HG02943 (cell line): ENCODE results near the gene NOL4L.

ENCODE experiments used
- ATAC-seq: cut with Tn5 transposase; IDR thresholded peaks from one replicate; pipeline ENCODE4 v1.9.1; 2021; ENCODE audit warnings: mild to moderate bottlenecking, low read depth, moderate library complexity; ENCODE audit not compliant: unreplicated experiment

The NOL4L gene

DNA sequence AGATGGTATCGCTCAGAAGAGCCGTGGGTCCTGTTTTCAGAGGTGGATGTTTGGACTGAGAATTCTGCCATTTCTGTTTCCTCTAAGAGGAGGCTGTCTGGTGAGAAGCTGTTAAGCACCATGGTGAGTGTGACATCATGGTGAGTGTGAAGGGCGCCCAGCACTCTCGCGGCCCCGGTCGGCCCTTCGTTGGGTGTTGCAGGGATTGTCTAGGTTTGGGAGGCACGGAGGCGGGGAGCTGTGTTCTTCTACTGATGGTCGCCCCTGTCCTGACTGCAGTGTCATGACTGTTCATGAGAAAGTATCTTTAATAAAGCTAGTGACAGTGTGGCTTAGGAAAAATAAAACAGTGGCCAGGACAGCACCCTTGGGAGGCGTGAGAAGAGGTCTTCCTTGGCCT, 70.4 kb downstream of the NOL4L start:
- ATAC-seq = no peak

DNA sequence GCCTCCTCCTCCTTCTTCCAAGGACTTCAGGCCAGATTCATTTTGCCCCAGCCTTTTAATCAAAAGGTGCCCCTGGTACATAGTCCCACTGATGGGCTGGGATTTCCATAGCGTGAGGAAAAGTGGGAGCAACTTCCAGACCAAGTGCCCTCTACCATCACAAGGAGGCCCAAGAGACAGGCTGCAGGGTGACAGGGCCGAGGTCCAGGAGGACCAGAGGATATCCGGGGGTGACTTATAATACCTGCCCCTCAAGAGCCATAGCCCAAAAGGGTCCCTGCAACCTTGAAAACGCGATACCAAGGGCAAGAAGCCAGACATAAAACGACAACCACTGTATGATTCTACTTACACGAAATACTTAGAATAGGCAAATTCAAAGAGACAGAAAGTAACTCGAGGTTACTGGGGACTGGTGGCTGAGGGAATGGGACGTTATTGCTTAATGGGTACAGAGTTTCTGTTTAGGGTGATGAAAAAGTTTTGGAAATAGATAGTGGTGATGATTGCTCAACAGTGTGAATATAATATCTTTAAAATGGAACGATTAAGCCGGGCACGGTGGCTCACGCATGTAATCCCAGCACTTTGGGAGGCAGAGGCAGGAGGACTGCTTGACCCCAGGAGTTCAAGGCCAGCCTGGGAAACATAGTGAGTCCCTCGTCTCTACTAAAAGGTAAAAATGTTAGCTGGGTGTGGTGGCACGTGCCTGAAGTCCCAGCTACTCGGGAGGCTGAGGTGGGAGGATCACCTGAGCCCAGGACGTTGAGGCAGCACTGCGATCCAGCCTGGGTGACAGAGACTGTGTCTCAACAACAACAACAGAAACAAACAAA, 71.9 kb downstream of the NOL4L start:
- ATAC-seq = no peak

DNA sequence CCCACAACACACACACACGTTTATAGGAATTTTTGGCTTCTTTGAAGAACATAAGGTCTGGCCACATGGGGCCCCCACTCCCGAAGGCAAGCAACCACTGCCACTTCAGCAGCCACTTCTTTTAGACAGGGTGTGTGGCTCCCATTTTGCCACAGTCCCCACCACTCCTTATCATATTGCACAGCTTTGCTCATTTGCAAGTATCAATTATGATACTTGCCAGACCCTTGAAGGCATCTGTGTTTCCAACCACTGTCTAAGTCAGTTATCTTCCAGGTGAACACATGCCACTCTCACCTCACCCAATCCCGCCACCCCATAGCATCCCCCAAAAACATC, 73.1 kb downstream of the NOL4L start:
- ATAC-seq = no peak

DNA sequence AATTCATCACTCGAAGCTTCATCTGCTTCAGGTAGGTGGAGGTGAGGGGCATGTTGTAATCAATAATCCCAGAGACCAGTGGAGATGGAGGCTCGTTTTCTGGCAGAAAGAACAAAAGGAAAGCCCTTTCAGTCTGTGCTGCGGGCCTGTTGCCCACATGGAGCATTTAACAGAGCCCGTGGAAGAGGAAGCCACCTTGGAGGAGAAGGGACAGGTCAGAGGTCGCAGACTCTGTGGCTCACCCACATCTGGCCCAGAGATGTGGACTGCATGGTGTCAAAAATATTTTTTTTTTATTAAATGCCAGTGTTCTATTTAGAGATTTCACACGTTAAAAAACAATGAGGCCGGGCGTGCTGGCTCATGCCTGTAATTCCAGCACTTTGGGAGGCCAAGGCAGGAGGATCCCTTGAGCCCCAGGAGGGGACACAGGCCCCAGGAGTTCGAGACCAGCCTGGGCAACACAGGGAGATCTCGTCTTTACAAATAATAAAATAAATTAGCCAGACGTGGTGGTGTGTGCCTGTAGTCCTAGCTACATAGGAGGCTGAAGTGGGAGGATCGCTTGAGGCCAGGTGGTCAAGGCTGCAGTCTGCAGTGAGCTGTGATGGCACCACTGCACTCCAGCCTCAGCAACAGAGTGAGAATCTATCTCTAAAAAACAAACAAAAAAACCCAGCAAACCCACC, 73.6 kb downstream of the NOL4L start:
- ATAC-seq = no peak

DNA sequence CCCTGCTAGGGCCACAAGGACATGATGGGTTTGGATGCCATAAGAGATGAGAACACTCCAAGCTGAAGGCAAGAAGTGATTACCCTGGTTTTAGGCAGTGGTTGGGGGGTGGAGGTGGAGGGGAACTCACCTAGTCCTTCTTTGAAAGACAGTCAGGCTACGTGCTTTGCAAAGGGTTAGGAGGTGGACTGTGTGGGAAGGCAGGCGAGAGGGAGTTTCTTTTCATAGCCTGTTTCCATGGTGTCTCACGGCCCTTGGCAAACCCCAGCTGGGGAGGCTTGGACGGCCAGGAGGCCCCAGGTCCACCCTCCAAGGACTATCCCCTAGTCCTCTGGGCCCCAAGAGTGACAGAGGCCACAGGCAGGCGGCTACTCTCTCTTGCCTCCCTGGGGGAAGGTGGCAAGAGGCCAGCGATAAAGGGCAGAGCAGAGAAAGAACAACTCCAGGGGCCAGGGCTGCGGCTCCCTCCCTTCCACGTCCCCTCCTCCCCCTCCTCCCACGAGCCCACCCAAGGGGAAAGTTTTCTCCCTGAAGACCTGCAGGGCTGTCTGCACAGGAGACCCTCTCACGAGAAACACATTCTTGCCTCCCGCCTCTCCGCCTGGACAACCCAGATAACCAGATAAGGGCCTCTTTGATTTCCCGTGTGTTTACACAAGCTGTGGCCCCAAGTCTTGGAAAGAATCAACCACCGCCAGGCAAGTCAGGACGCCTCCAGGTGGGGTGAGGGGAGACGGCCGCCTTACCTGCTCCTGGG, 74.4 kb downstream of the NOL4L start:
- no peak for ATAC-seq

DNA sequence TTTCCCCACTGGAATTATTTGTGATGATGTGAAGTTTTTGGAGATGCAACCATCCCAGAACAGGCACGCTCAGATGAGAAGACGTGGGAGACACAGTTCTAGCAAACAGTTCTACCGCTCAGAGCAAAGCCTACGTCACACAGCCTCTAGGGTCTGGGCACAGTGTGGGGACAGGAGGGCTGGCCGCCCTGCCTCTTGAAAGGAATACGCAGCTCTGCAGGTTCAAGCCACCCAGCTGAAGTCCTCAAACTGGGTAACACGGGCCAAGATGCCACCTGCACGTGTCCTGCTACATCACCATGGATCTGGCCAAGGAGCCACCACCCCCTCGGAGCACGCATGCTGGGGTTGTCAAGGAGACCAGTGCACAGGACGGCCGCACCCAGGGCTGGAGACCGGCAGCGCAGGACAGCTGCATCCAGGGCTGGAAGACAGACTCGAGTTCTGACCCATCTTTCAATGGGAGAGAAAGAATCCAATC, 75.0 kb downstream of the NOL4L start:
- ATAC-seq = no peak

DNA sequence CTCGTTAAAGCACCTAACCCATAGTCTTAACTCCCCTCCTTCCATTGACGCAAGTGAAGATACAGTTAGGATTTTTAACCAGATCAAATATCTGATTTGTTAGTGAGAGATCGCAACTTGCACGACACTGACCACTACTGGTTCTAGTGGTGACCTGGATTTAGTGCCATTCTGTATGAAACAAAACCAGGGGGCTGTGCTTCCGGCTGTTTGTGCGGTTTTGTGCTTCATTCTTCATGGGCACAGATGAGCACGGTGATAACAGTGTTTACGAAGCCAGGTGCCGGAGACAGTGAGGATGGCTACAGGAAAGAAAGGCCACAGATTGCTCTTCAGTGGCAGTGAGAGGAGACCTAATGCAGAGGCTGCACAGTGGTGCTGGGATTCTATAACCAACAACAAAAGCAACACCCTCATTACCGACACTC, 75.5 kb downstream of the NOL4L start:
- no peak for ATAC-seq

DNA sequence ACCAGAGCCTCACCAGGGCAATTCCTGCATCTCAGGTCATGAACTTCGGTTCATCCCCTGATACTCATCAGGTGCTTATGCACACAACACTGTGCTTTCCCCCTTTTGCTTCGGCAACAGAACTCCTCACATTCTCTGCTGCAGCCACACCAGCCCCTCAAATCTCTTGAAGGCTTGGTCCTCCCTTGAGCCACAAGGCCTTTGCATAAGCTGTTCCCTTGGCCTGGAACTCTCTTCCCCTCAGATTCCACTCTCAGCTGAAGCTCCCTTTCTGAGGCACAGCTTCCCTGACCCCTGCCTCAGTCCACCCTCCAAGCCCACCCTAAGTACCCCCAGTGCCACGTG, 76.4 kb downstream of the NOL4L start:
- no peak for ATAC-seq

DNA sequence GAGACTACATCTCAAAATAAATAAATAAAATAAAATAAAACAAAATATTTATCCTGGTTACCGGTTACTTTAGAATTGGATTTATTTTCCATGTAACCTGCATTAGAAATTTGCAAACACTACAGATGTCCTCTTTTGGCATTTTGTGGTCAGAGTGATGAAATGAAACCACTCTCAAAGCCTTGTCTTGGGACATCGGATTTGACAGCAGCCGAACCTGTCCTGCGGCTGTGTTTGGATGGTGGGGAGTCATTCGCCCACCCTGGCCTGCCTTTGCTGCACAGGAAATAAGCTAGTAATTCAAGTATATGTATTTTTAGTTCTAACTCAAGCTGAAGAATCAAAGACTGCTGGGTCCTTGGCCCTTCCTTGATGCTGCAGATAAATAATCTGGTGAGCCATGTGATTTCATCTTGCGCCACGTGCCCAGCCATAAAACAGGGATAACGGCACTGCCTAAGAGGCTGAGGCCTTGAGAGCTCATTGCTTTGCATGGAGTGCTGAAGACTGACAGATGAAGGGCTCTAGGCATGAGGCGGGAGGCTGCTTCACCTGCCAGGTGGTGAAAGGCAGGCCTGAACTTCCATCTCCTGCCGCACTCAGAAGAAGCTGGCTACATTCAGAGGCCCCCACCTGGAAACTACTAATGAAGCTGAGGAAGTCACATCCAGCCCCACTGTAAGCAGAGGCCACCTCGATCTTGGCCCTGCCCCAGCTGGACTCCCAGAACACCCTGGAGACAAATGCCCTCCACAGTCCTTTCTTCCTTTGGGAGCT, 76.9 kb downstream of the NOL4L start:
- ATAC-seq = no peak

DNA sequence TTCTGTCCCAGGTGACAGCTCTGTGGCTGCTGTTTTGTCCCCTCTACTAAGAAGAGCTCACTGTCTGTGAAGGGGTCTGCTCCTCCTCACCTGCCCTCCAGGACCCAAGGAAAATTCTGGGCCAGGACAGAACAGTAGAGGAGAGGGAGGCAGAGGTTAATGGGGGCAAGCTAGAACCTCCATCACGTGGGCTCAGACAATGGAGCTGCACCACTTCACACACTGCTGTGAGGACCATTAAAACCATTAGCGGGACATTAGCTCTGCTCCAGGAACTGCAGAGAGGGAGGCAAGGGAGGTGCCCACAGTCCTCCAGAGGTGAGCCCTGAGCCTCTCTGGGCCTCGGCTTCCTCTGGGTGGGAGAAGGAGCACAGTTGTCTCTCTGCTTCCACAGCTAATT, 78.4 kb downstream of the NOL4L start:
- ATAC-seq = no peak

DNA sequence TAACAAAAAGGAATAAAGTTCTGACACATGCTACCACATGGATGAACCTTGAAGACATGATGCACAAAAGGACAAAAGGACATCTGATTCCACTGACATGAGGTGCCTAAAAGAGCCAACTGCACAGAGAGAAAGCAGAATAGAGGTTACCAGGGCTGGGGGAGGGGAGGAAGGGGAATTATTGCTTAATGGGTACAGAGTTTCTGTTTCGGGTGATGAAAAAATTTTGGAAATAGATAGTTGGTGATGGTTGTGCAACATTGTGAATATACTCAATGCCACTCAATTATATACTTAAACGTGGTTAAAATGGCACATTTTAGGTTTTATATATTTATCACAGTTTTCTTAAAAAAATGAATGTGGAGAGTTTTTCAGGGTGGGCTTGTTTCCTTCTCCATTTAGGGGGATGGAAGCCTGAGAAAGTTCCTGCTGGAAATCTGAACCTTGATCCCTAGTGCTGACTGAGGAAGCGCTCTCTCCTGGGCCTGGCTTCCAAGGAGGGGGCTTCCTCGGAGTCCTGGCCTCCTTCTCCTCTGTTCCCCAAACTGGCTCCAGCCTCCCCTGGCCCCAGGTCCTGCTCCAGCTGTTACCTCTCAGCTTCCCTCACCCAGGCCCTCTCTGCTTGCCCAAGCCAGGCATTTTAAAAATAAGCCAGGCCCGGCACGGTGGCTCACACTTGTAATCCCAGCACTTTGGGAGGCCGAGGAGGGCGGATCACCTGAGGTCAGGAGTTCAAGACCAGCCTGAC, 79.2 kb downstream of the NOL4L start:
- no peak for ATAC-seq

DNA sequence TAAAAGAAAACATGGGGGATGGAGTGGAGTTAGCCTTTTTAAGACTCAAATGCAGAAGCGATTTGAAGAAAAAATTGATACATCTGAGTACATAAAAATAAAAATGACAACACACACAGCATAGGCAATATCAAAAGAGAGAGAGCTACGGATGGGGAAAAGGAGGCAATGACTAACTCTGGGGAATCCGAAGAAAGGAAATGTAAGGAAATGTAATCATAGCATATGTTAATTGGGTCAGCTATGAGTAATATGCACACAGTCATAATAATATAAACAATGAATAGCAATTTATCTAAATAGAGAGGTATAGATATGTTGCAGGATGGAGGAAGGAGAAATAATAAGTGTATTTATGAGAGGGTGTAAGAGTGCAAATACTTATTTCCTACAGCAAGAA, 83.4 kb downstream of the NOL4L start:
- ATAC-seq = no peak

DNA sequence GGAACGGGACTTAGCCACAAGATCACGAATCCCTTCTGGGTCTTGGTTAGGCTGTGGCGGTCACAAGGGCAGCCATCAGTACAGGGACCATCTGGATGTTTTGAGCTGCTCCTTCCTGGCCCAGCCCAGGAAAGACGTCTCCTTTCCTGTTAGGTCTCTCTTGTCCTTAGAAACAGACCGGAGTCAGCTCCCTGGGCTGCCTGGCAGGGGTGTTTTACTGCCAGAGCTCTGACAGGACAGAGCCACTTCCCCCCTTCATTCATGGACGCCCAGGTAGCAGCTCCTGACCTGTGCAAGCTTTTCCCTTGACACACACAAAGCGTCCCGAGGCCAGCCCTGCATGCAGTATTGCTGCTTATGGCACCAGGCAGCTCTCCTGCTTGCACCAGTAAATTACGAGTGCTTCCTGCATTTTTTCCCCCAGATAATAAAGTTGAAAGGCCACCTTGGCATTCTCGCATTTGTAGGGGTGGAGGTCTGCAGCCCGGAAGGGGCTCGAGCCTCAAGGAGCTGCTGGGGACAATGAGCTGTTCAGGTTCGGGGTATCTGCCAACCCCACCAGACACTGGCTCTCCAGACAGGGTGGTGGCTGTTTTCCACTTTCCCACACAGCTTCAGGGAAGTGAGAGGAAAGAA, 87.4 kb downstream of the NOL4L start:
- no peak for ATAC-seq

DNA sequence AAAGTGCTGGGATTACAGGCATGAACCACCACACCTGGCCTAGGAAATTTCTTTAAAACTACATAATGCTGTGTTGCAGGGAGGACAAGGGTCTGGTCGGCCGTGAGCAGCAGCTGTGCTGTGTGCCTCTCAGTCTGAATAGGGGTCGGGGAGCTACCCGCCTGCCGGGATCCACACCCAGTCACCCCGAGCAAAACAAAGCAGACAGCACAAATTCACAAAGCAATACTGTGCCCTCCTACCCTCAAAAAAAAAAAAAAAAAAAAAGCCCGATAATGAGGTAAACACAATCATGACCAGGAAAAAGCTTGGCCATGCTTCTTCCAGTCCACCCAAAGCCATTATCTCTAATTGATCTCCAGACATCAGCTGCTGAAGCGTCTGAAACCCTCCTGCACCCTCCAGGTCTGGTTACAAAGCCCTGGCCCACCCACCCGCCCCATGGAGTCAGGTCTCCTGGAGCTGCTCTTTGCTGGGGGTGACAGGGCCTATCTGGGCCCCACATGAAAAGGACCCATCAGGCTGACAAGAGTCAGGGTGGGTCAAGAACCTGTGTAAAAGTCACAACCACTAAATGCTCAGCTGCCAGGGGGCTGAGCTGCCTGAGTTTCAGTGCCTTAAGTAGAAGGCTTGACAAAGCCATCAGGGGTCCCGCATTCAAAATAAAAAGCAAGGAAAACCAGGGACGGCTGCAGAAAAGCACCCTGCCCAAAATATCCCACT, 88.2 kb downstream of the NOL4L start:
- ATAC-seq = no peak

DNA sequence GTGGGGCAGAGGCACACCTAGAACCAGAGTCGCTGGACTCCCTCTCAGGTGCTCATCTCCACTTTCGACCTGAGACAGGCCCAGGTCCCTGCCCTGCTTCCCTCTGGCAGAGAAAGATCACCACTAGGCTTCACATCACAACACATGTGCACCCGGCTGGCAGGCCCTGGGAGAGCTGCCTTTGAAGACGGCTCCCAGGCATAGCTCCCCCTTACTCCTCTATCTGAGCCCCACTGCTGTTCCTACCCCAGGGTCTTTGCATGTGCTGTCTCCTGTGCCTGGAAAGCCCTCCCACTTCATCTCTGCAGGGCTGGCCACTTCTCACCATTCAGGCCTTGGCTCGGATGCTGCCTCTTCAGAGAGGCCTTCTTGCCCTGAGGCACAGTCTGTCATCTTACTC, 89.2 kb downstream of the NOL4L start:
- no peak for ATAC-seq

DNA sequence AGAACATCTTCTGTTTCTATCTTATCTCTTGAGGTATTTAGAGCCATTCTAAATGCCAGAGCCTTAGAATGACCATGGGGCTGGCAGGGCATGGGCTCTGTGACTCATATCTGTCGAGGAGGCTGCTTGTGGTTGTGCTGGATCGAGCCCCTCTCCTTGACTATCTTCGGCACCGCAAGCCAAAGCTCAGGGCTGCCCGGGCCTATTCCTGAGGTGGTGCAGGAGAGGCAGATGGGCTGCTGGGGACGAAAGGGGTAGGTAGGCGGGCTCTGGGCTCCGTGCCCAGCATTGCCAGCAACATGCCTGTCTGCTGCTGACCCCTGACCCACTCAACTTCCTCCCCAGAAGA, 89.9 kb downstream of the NOL4L start:
- ATAC-seq = no peak

DNA sequence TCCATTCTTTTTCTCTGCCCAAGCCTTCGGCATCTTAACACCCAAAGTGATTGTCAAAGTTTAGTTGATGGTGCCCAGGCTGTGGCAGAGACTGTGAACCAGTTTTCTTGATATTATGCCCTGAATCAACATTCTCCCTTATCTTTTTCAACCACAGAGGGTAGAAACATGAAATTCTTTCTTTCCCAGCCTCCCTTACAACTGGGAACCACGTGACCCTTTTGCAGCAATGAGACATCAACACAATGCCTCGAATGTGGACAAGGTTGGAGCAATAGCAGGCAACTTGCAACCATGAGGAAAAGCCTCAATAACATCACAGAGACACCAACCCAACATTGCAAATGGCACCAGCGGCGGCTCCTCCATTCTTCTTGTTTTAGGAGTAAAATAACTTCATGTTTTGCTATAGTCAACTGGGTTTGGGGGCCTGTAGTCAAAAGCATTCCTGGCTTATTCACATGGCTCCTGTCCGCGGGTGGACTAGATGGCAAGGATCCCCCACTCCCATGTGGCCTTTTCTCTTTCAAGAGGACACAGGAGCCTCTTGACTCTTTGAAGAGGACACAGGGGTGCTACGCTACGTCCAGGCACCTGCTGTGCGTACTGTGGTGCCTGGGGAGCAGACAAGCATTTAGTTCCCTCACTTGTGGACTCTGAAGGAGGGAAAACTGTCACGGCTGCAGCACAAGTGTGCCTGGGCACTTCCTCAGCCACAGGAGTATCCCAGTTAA, 90.5 kb downstream of the NOL4L start:
- ATAC-seq = no peak

DNA sequence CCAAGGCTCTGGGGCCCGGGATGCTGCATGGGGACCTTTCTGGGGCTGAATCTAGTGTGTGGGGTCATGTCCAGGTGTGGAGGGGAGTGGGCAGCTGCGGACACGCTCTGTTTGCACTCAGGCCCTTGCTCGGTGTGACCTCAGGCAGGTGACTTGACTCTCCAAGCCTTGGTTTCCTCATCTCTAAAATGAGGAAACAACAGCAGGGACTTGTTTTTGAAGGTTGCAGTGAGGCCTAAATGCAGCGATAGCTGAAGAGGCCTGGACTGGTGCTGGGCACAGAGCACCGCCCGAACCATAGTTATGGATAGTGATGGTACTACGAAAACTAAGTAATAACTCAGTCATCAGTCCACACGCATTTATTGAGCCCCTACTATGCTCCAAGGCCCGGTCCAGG, 91.8 kb downstream of the NOL4L start:
- ATAC-seq = no peak
